GM10266 (cell line): ENCODE results near the gene LGALS3BP.

Experiments
- DNase-seq: peaks from one replicate; pipeline ENCODE4 v3.0.0; 2012; ENCODE audit errors: extremely low spot score
- CTCF ChIP-seq: IDR thresholded peaks from 2 replicates; pipeline ENCODE4 v1.5.1; 2012; ENCODE audit warnings: mild to moderate bottlenecking, low read depth; ENCODE audit not compliant: control insufficient read depth, insufficient read depth; ENCODE audit errors: missing control alignments

The LGALS3BP gene

GRCh38 chr17:78924481-78925151, 55.1 kb downstream of the LGALS3BP start:
- TF ChIP-seq CTCF: no peak
- no peak for DNase-seq

- no peak for DNase-seq
- TF ChIP-seq CTCF: no peak
Observed at GRCh38 chr17:78923660-78924453, 55.9 kb downstream of the LGALS3BP start.

- no peak for DNase-seq
- no peak for TF ChIP-seq CTCF
Observed at GRCh38 chr17:78922816-78923498, 56.8 kb downstream of the LGALS3BP start.

- DNase-seq: no peak
- no peak for TF ChIP-seq CTCF
Observed at GRCh38 chr17:78921437-78921971, 58.2 kb downstream of the LGALS3BP start.
